ENCODE data around the gene MAST1. TPM values are rescaled to one million over a fixed set of nuclear protein-coding genes. Genes with fewer than 3 reads are reported as not detected.

The MAST1 gene
- total RNA-seq, 1 experiment from 2014 or later = 11.2 TPM

DNA sequence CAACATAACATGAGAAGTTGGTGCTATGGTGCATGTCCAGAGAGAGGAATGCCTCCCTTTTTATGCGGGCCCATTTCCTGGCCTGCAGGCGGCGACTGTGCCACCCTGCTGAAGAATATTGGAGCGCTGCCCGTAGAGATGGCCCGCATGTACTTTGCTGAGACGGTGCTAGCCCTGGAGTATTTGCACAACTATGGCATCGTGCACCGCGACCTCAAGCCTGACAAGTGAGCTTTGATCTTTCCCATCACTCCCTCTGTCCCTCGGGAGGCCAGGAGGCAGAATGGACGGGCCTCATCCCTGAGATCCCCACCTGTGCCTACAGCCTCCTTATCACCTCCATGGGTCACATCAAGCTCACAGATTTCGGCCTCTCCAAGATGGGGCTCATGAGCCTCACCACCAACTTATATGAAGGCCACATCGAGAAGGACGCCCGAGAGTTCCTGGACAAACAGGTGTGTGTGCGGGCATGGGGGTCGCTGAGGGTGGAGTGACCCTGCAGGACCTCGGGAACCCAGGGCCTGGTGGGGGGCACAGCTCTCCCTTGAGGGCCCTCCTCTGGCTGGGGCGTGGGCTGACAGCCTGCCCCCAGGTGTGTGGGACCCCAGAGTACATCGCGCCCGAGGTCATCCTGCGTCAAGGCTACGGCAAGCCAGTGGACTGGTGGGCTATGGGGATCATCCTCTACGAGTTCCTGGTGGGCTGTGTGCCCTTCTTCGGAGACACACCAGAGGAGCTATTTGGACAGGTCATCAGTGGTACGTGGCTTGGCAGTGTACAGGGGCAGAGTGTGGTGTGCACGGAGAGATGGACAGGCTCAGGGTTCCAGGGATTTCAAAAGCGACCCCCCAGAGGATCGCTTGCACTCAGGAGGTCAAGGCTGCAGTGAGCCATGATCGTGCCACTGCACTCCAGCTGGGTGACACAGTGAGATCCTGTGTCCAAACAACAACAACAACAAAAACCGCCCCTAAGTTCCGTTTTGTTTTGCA lies 26.7 kb downstream of the MAST1 start:
- ChIA-PET POLR2A (ENCODE audit: unreplicated experiment) (no interaction called here), CTCF (interaction anchor here (1.0 kb wide), 1 partner anchor 16 kb away, joined by 3 read pairs; the partner anchor contains the start of gene DNASE2)
- intact Hi-C loops (cut with micrococcal nuclease) = no loop called here

DNA sequence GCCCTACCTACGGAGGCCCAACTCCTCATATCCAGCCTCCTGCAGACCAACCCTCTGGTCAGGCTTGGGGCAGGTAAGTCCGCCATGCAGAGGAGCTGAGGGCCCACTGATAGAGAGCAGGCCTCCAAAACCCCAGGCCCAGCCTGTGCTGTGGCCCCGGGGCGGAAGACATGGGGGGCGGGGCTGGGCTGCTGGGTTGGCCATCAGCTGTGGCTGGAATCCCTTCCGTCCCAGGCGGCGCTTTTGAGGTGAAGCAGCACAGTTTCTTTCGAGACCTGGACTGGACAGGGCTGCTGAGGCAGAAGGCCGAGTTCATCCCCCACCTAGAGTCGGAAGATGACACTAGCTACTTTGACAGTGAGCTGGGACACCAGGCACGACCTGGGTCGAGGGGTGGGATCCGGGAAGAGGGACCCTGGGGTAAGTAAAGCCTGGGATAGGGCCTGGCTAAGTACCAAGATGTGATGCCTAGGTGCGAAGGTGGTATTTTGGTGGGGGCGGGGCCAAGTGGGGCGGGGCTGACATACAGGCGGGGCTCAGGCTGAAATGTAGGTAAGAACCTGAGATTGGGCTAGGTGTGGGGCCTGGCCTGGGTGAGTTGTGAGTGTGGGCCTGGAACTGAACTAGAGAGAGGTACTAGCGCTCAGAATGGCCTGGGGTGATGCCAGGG lies 27.6 kb downstream of the MAST1 start:
- intact Hi-C loops (cut with micrococcal nuclease) = no loop called here
- Histone ChIP-seq H2AFZ (ENCODE audit: low read length) (no peak overlapping the region), H3K9ac (ENCODE audit: low read length) (no peak overlapping the region), H3K4me3 (ENCODE audit: low read length) (no peak overlapping the region), H3K79me2 (ENCODE audit: low read length) (no peaks in the 10 kb centered on the region), H3K4me2 (ENCODE audit: low read length) (no peak overlapping the region), H3K27ac (ENCODE audit: low read length) (no peak overlapping the region), H3K27me3 (ENCODE audit: low read length) (no peaks in the 10 kb centered on the region), H3K36me3 (ENCODE audit: low read depth, low read length) (no peaks in the 10 kb centered on the region), H3K4me1 (ENCODE audit: insufficient read depth, low read length) (no peaks in the 10 kb centered on the region), H3F3A (ENCODE audit: low read length, unreplicated experiment) (no peaks in the 10 kb centered on the region), H3K9me3 (ENCODE audit: low read length) (no peaks in the 10 kb centered on the region), H3K9me2 (replicated peaks; ENCODE audit: low read length) (no peaks in the 10 kb centered on the region), H4K20me1 (ENCODE audit: low read length) (no peaks in the 10 kb centered on the region)
- ATAC-seq (no peak), DNase-seq (no peak)
- ChIA-PET POLR2A (ENCODE audit: unreplicated experiment) (no interaction called here), CTCF (no interaction called here)
- BruUV-seq (replicated peaks) = no TSS peak
- TF ChIP-seq EZH2phosphoT487 (IDR thresholded peaks at IDR 0.05; ENCODE audit: borderline replicate concordance, low read length) (no peak), EZH2 (IDR thresholded peaks at IDR 0.05; ENCODE audit: low read length, unreplicated experiment) (no peak), CTCF (conservative IDR thresholded peaks at IDR 0.05; ENCODE audit: low read depth, low read length) (no peak)

More for the DNA sequence above, 26.7 kb downstream of the MAST1 start:
- Histone ChIP-seq H3F3A (ENCODE audit: low read length, unreplicated experiment) (no peaks in the 10 kb centered on the region), H3K4me2 (ENCODE audit: low read length) (no peak overlapping the region), H3K79me2 (ENCODE audit: low read length) (no peaks in the 10 kb centered on the region), H2AFZ (ENCODE audit: low read length) (no peak overlapping the region), H3K36me3 (ENCODE audit: low read depth, low read length) (no peaks in the 10 kb centered on the region), H3K27me3 (ENCODE audit: low read length) (no peaks in the 10 kb centered on the region), H3K9me2 (replicated peaks; ENCODE audit: low read length) (no peaks in the 10 kb centered on the region), H3K27ac (ENCODE audit: low read length) (no peak overlapping the region), H4K20me1 (ENCODE audit: low read length) (no peaks in the 10 kb centered on the region), H3K4me1 (ENCODE audit: insufficient read depth, low read length) (no peaks in the 10 kb centered on the region), H3K9ac (ENCODE audit: low read length) (no peak overlapping the region), H3K4me3 (ENCODE audit: low read length) (no peak overlapping the region), H3K9me3 (ENCODE audit: low read length) (no peaks in the 10 kb centered on the region)
- no peak for DNase-seq
- ATAC-seq = no peak
- TF ChIP-seq CTCF (conservative IDR thresholded peaks at IDR 0.05; ENCODE audit: low read depth, low read length) (no peak), EZH2 (IDR thresholded peaks at IDR 0.05; ENCODE audit: low read length, unreplicated experiment) (no peak), EZH2phosphoT487 (IDR thresholded peaks at IDR 0.05; ENCODE audit: borderline replicate concordance, low read length) (no peak)
- BruUV-seq (replicated peaks) = no TSS peak

Measured in PC-3 (cell line).